GM19351 (cell line): ENCODE measurements around the gene GLP1R.

Experiments used
- ATAC-seq: cut with Tn5 transposase; IDR thresholded peaks from one replicate; pipeline ENCODE4 v1.9.1; 2021; ENCODE audit warnings: mild to moderate bottlenecking, moderate library complexity; ENCODE audit not compliant: unreplicated experiment

Gene GLP1R

GRCh38 chr6:39061588-39061987, 13.0 kb downstream of the GLP1R start:
- ATAC-seq: no peak

- ATAC-seq: no peak
These were observed 13.6 kb downstream of the GLP1R start for GRCh38 chr6:39062014-39062740.

- no peak for ATAC-seq
These were observed 14.9 kb downstream of the GLP1R start for GRCh38 chr6:39063526-39063925.

- no peak for ATAC-seq
These were observed 17.0 kb downstream of the GLP1R start for GRCh38 chr6:39065561-39065960.

- no peak for ATAC-seq
These were observed 19.8 kb downstream of the GLP1R start for GRCh38 chr6:39068391-39068790.

- ATAC-seq: no peak
These were observed 24.2 kb downstream of the GLP1R start for GRCh38 chr6:39072830-39073229.

GRCh38 chr6:39073471-39074355, 25.1 kb downstream of the GLP1R start:
- no peak for ATAC-seq

- ATAC-seq: no peak
These were observed 25.9 kb downstream of the GLP1R start for GRCh38 chr6:39074486-39074885.

GRCh38 chr6:39075010-39075686, 26.6 kb downstream of the GLP1R start:
- no peak for ATAC-seq

- no peak for ATAC-seq
These were observed 27.4 kb downstream of the GLP1R start for GRCh38 chr6:39075807-39076622.

- ATAC-seq: no peak
These were observed 28.3 kb downstream of the GLP1R start for GRCh38 chr6:39076623-39077535.

GRCh38 chr6:39077882-39078594, 29.5 kb downstream of the GLP1R start:
- ATAC-seq: no peak

GRCh38 chr6:39078695-39079094, 30.1 kb downstream of the GLP1R start:
- ATAC-seq: no peak

GRCh38 chr6:39079197-39080125, 30.9 kb downstream of the GLP1R start:
- no peak for ATAC-seq

- ATAC-seq: no peak
These were observed 31.8 kb downstream of the GLP1R start for GRCh38 chr6:39080246-39080875.

- ATAC-seq: no peak
These were observed 33.7 kb downstream of the GLP1R start for GRCh38 chr6:39082310-39082709.

GRCh38 chr6:39083231-39083634, 34.7 kb downstream of the GLP1R start:
- no peak for ATAC-seq
